Left ventricle myocardium inferior (tissue), 1 donor: ENCODE results near the gene MYH9. TPM values are rescaled to one million over a fixed set of nuclear protein-coding genes. Genes with fewer than 3 reads are reported as not detected.
A peak's percentile ranks its signal among the peaks of the same experiment; 100 is the strongest.
"Not testable (repeated sequence)": the region's sequence is repeated elsewhere in the genome, so short reads cannot be mapped to it uniquely, and the experiment has no call there.

Experiments
- DNase-seq: peaks from one replicate; pipeline ENCODE4 v3.0.0-alpha.2; 2020
- H3K27ac ChIP-seq: fragments of 200-600 bp; replicated peaks from 2 replicates; pipeline ENCODE4 v1.8.0; 2021
- H3K27me3 ChIP-seq: fragments of 200-600 bp; 2 replicates; pipeline ENCODE4 v1.8.0; 2021; ENCODE audit warnings: low read depth
- H3K36me3 ChIP-seq: fragments of 200-600 bp; 2 replicates; pipeline ENCODE4 v1.8.0; 2021
- H3K4me1 ChIP-seq: fragments of 200-600 bp; 2 replicates; pipeline ENCODE4 v1.8.0; 2021
- H3K4me3 ChIP-seq: fragments of 200-600 bp; 2 replicates; pipeline ENCODE4 v1.8.0; 2021; ENCODE audit warnings: mild to moderate bottlenecking, moderate library complexity
- H3K9me3 ChIP-seq: fragments of 200-600 bp; replicated peaks from 2 replicates; pipeline ENCODE4 v1.8.0; 2021
- CTCF ChIP-seq: fragments of 200-600 bp; IDR thresholded peaks from 2 replicates; pipeline ENCODE4 v1.8.0; 2021; ENCODE audit warnings: antibody characterized with exemption, mild to moderate bottlenecking, borderline replicate concordance
- intact Hi-C: fragments of 100-400 bp; cut with micrococcal nuclease; formaldehyde crosslinking; loops from one replicate; pipeline ENCODE4 v1.11.0; 2022
- total RNA-seq: library from RNA; stranded (reverse); fragmentation: NEBNext Ultra II Directional; extraction: Animal tissue kit (Norgen Biotek cat#: 25700); gene quantifications from one replicate; pipeline ENCODE4 v1.2.1, GENCODE V29; 2021
- donor health status: DM: no; HTN: yes; CAD: no; lungs with severe emphysema.

Gene MYH9
- total RNA-seq, 1 donor from 2014 or later: 150 TPM

GRCh38 chr22:36261675-36262074 is 126.1 kb downstream of the MYH9 start:
- H3K27ac ChIP-seq, DNase-seq, intact Hi-C loops, H3K9me3 ChIP-seq, H3K27me3 ChIP-seq, H3K4me3 ChIP-seq: not testable (repeated sequence)
- peaks cover 29% of the 10 kb centered on the region for H3K36me3 ChIP-seq
- H3K4me1 ChIP-seq: peaks cover 37% of the 10 kb centered on the region

- H3K27ac ChIP-seq: peak overlapping the region; percentile 76
- H3K4me1 ChIP-seq: peaks cover 53% of the 10 kb centered on the region
Observed at GRCh38 chr22:36259615-36260300, 128.0 kb downstream of the MYH9 start.

GRCh38 chr22:36258701-36259614 is 128.8 kb downstream of the MYH9 start:
- no peaks in the 10 kb centered on the region for H3K27me3 ChIP-seq

More at GRCh38 chr22:36259615-36260300, 128.0 kb downstream of the MYH9 start:
- peaks cover 14% of the 10 kb centered on the region for H3K36me3 ChIP-seq
- no peak for TF ChIP-seq CTCF
- no peak overlapping the region for H3K4me3 ChIP-seq
- H3K27me3 ChIP-seq: no peaks in the 10 kb centered on the region
- no peak for DNase-seq
- intact Hi-C loops: no loop called here
- no peaks in the 10 kb centered on the region for H3K9me3 ChIP-seq

GRCh38 chr22:36257948-36258670 is 129.7 kb downstream of the MYH9 start:
- peaks cover 14% of the 10 kb centered on the region for H3K36me3 ChIP-seq
- H3K27ac ChIP-seq: peak overlapping the region; percentile 76

More at GRCh38 chr22:36258701-36259614, 128.8 kb downstream of the MYH9 start:
- TF ChIP-seq CTCF: no peak
- DNase-seq: peak; percentile 34
- Histone ChIP-seq H3K4me3 (no peak overlapping the region), H3K27ac (peak overlapping the region; percentile 76), H3K9me3 (no peaks in the 10 kb centered on the region), H3K36me3 (peaks cover 14% of the 10 kb centered on the region), H3K4me1 (peaks cover 61% of the 10 kb centered on the region)
- intact Hi-C loops: no loop called here

DNA sequence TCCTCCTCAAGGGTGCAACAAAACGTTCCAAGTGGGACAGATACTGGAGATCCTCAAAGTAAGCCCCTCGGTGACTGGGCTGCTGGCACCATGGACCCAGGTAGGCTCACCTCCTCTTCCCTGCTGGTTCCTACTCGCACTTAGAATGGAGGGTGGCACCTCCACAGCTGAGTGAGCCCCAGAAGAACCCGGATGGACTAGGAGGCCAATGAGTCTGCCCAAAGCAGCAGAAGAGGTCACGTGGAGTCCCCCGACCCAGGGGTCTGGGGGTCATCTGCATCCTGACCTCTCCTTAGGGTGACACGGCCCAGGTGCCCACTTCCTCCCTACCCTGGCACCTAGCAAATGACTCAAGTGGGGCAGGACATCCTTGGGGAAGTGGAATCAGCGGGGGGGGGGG is 130.5 kb downstream of the MYH9 start:
- intact Hi-C loops: no loop called here
- Histone ChIP-seq H3K27me3 (no peaks in the 10 kb centered on the region), H3K4me3 (no peak overlapping the region), H3K27ac (peak overlapping the region; percentile 76), H3K36me3 (peaks cover 9% of the 10 kb centered on the region), H3K9me3 (no peaks in the 10 kb centered on the region), H3K4me1 (peaks cover 75% of the 10 kb centered on the region)
- no peak for TF ChIP-seq CTCF
- DNase-seq: no peak

More at GRCh38 chr22:36257948-36258670, 129.7 kb downstream of the MYH9 start:
- H3K4me3 ChIP-seq: no peak overlapping the region
- intact Hi-C loops: no loop called here
- DNase-seq: no peak
- peaks cover 69% of the 10 kb centered on the region for H3K4me1 ChIP-seq
- no peaks in the 10 kb centered on the region for H3K27me3 ChIP-seq
- H3K9me3 ChIP-seq: no peaks in the 10 kb centered on the region
- no peak for TF ChIP-seq CTCF
